HepG2 (cell line): ENCODE results near the gene ADRA2B. TPM values are rescaled to one million over a fixed set of nuclear protein-coding genes. Genes with fewer than 3 reads are reported as not detected.
A peak's percentile ranks its signal among the peaks of the same experiment; 100 is the strongest.

Experiments used
- ATAC-seq: fragments of 200-7000 bp; cut with Tn5 transposase; 3 replicates; pipeline ENCODE4 v1.9.1; 2020; ENCODE audit warnings: mild to moderate bottlenecking, moderate library complexity
- BruUV-seq: library from RNA; stranded (reverse); fragments of 400-500 nt; replicated peaks from 2 replicates; lab custom pipeline; 2021; lab: Mats Ljungman, UMichigan
- CTCF ChIA-PET: fragments of 300-600 bp; formaldehyde crosslinking; extraction: SDS; loops from one replicate; lab custom pipeline; 2021; ENCODE audit warnings: low total read pairs, inconsistent platforms, low intra/inter-chr PET ratio; lab: Yijun Ruan, JAX
- POLR2A ChIA-PET: fragments of 350-600 bp; sonication (Branson Sonifier 250); formaldehyde crosslinking; loops from one replicate; lab custom pipeline; 2020; ENCODE audit warnings: antibody characterized with exemption, inconsistent platforms; lab: Yijun Ruan, JAX
- DNase-seq: peaks from one replicate; pipeline ENCODE4 v3.0.0-alpha.2; 2015; ENCODE audit warnings: low spot score
- FAIRE-seq: peaks from 3 replicates; lab custom pipeline; 2011; peaks lifted over from hg19 to GRCh38; lab: Jason Lieb, UNC
- H2AFZ ChIP-seq: one replicate; pipeline ENCODE4 v1.6.1; 2011; ENCODE audit warnings: low read length, inconsistent platforms
- H3K27ac ChIP-seq: fragments of 300-600 bp; 3 replicates; pipeline ENCODE4 v1.8.0; 2011; ENCODE audit warnings: mixed run types, mild to moderate bottlenecking, mixed read lengths, low read length, inconsistent platforms; ENCODE audit not compliant: insufficient read depth; ENCODE audit errors: extremely low read length
- H3K27me3 ChIP-seq, 2 experiments: fragments of 200-600 bp in 1 of 2; 2 replicates in 1 of 2; 3 replicates in 1 of 2; pipeline versions ENCODE4 v1.6.0 to v1.8.0; 2011; ENCODE audit warnings: low read length in 2 of 2, mild to moderate bottlenecking in 2 of 2, moderate library complexity in 2 of 2, inconsistent platforms in 1 of 2; ENCODE audit not compliant: insufficient read depth in 2 of 2, control insufficient read depth in 1 of 2
- H3K36me3 ChIP-seq, 2 experiments: fragments of 200-600 bp in 1 of 2; replicated peaks in 1 of 2; 2 replicates in 1 of 2; 3 replicates in 1 of 2; pipeline versions ENCODE4 v1.5.1 to v1.8.0; 2011; ENCODE audit warnings: low read length in 2 of 2, inconsistent platforms in 1 of 2; ENCODE audit not compliant: insufficient read depth in 2 of 2, control insufficient read depth in 1 of 2
- H3K4me1 ChIP-seq: 2 replicates; pipeline ENCODE4 v1.5.1; 2012; ENCODE audit warnings: low read length, inconsistent platforms; ENCODE audit not compliant: insufficient read depth
- H3K4me2 ChIP-seq: 2 replicates; pipeline ENCODE4 v1.6.0; 2011; ENCODE audit warnings: low read depth, low read length, inconsistent platforms
- H3K4me3 ChIP-seq, 3 experiments: fragments of 200-600 bp in 1 of 3; sonication (generic), shearing (Covaris generic) in 1 of 3; replicated peaks in 1 of 3; 2 replicates each; pipeline ENCODE4 v1.5.1; 2011 to 2016; ENCODE audit warnings: low read length in 3 of 3, inconsistent platforms in 2 of 3, low read depth in 2 of 3, mild to moderate bottlenecking in 2 of 3, control low read depth in 1 of 3, mixed read lengths in 1 of 3; ENCODE audit not compliant: insufficient read depth in 1 of 3
- H3K79me2 ChIP-seq: one replicate; pipeline ENCODE4 v1.6.1; 2011; ENCODE audit warnings: low read length, inconsistent platforms; ENCODE audit not compliant: insufficient read depth
- H3K9ac ChIP-seq: 2 replicates; pipeline ENCODE4 v1.6.0; 2011; ENCODE audit warnings: mild to moderate bottlenecking, low read depth, low read length, inconsistent platforms; ENCODE audit not compliant: insufficient read depth
- H3K9me3 ChIP-seq: 2 replicates; pipeline ENCODE4 v1.5.1; 2012; ENCODE audit warnings: mild to moderate bottlenecking, low read length
- H4K20me1 ChIP-seq: 2 replicates; pipeline ENCODE4 v1.6.0; 2011; ENCODE audit warnings: inconsistent platforms, mild to moderate bottlenecking, low read length, moderate library complexity; ENCODE audit not compliant: insufficient read depth
- KLF13 ChIP-seq: sonication (generic); formaldehyde crosslinking; IDR thresholded peaks from 2 replicates; pipeline ENCODE4 v1.4.0; 2020; ENCODE audit warnings: mild to moderate bottlenecking, missing genetic modification reagents
- RBAK ChIP-seq: sonication (generic); formaldehyde crosslinking; IDR thresholded peaks from 2 replicates; pipeline ENCODE4 v1.5.1; 2020; ENCODE audit warnings: mild to moderate bottlenecking, missing genetic modification reagents
- SOX5 ChIP-seq: IDR thresholded peaks from 2 replicates; pipeline ENCODE4 v1.6.1; 2016; ENCODE audit warnings: borderline replicate concordance
- SSRP1 ChIP-seq: IDR thresholded peaks from 2 replicates; pipeline ENCODE4 v1.6.1; 2016; ENCODE audit warnings: control low read depth
- ZNF30 ChIP-seq: sonication (generic); formaldehyde crosslinking; IDR thresholded peaks from 2 replicates; pipeline ENCODE4 v1.5.0; 2020; ENCODE audit warnings: mild to moderate bottlenecking, missing genetic modification reagents
- ZNF768 ChIP-seq: sonication (generic); formaldehyde crosslinking; IDR thresholded peaks from 2 replicates; pipeline ENCODE4 v1.4.0; 2020; ENCODE audit warnings: missing genetic modification reagents
- ZNF788 ChIP-seq: sonication (generic); formaldehyde crosslinking; IDR thresholded peaks from 2 replicates; pipeline ENCODE4 v1.5.0; 2020; ENCODE audit warnings: mild to moderate bottlenecking, missing genetic modification reagents, borderline replicate concordance
- WGBS: methylation state at CpG from one replicate; pipeline ENCODE4 v1.1.6; 2017; ENCODE audit warnings: low lambda C conversion rate; 5-methylcytosine and 5-hydroxymethylcytosine counted together
- in situ Hi-C: cut with HindIII; loops from 2 replicates; pipeline ENCODE4 v1.10.0; 2017; ENCODE audit warnings: low pct_unique_long_range_greater_than_20kb; ENCODE audit not compliant: extremely low pct_ligation_motif_present
- intact Hi-C: fragments of 100-400 bp; cut with micrococcal nuclease; formaldehyde crosslinking; loops from one replicate; pipeline ENCODE4 v1.10.0; 2022; ENCODE audit not compliant: unreplicated experiment
- polyA plus RNA-seq, 8 experiments: library from polyadenylated mRNA; depleted of rRNA in 3 of 8; stranded (reverse) in 7 of 8; unstranded in 1 of 8; fragments of >200 nt; fragmentation: Illumina TruSeq in 4 of 8; extraction: Trizol in 4 of 8; gene quantifications; 2 replicates each; pipeline versions ENCODE4 v1.2.1 to v1.2.3, GENCODE V29; 2011 to 2016; ENCODE audit warnings: low read depth in 4 of 8, missing spikeins in 1 of 8, mixed read lengths in 1 of 8; ENCODE audit not compliant: insufficient read depth in 1 of 8
- total RNA-seq, 5 experiments: library from RNA; depleted of rRNA; stranded (reverse); fragments of >200 nt; fragmentation: Illumina TruSeq; extraction: Trizol; gene quantifications; 2 replicates each; pipeline ENCODE4 v1.2.3, GENCODE V29; 2016; ENCODE audit warnings: low read depth in 1 of 5
- TF ChIP-seq, protein P1 (sequence below): sonication (generic); formaldehyde crosslinking; IDR thresholded peaks from 2 replicates; pipeline ENCODE4 v1.5.0; 2020; ENCODE audit warnings: mild to moderate bottlenecking, missing genetic modification reagents, moderate library complexity
- TF ChIP-seq, protein P2 (sequence below): sonication (generic); formaldehyde crosslinking; IDR thresholded peaks from 2 replicates; pipeline ENCODE4 v1.4.0; 2020; ENCODE audit warnings: mild to moderate bottlenecking, missing genetic modification reagents

ADRA2B gene
- total and polyA plus RNA-seq, 2 of the 13 experiments (the other 11 are each of a cell fraction or from before 2014, with no cell fraction given), result not detected

DNA sequence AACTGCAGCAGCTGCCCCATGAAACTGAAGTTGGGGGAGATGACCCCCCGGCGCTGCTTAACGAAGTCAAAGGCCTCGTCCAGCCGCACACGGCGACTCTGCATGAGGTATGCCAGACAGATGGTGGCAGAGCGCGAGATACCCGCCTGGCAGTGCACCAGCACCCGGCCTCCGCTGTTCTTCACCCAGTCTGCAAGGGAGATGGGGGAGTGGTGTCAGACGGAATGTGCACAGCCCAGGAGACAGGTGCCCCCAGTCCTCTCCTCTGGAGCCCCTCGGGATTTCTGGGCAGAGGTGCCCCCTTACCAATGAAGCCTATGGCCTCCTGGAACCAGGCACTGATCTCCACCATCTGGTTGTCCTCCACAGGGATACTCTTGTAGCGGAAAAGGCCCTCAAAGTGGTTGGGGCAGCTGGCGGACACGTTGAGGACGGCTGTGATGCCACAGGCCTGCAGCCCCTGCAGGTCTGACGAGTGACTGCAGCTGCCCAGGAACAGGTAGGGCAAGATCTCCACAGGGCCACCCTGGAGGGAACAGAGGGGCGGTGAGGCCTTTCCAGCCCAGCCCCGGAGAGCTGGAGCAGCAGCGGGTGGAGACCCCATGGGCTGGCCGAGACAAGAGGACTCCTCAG is 27.6 kb upstream of the ADRA2B start:
- Histone ChIP-seq H3K27me3 (peaks cover 8 to 57% of the 10 kb centered on the region in 2 experiments; a peak in 4 of 5 replicates), H3K4me3 (no peak overlapping the region), H3K9ac (no peak overlapping the region), H3K4me1 (peaks cover 15% of the 10 kb centered on the region), H3K79me2 (no peaks in the 10 kb centered on the region), H2AFZ (no peak overlapping the region), H4K20me1 (no peaks in the 10 kb centered on the region), H3K36me3 (no peaks in the 10 kb centered on the region), H3K9me3 (no peaks in the 10 kb centered on the region), H3K27ac (no peak overlapping the region), H3K4me2 (no peak overlapping the region)
- no TSS peak for BruUV-seq
- DNase-seq (no peak), ATAC-seq (peak; percentile 77), FAIRE-seq (no peak)
- CTCF ChIA-PET, result no interaction called here
- in situ Hi-C loops (loop anchor here (5.0 to 25.0 kb wide), 2 partner anchors 118 to 368 kb away; partner anchors contain the start of gene NEURL3), intact Hi-C loops (no loop called here)
- POLR2A ChIA-PET, result no interaction called here
- 51% methylated on average over 16 of the region's 23 CpGs for WGBS
- TF ChIP-seq, protein P1, sequence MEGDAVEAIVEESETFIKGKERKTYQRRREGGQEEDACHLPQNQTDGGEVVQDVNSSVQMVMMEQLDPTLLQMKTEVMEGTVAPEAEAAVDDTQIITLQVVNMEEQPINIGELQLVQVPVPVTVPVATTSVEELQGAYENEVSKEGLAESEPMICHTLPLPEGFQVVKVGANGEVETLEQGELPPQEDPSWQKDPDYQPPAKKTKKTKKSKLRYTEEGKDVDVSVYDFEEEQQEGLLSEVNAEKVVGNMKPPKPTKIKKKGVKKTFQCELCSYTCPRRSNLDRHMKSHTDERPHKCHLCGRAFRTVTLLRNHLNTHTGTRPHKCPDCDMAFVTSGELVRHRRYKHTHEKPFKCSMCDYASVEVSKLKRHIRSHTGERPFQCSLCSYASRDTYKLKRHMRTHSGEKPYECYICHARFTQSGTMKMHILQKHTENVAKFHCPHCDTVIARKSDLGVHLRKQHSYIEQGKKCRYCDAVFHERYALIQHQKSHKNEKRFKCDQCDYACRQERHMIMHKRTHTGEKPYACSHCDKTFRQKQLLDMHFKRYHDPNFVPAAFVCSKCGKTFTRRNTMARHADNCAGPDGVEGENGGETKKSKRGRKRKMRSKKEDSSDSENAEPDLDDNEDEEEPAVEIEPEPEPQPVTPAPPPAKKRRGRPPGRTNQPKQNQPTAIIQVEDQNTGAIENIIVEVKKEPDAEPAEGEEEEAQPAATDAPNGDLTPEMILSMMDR (CRISPR knock-in tag), result 0 out of 2 replicates have a peak, but pooled peaks have one; percentile 12
- TF ChIP-seq ZNF768 (peak; percentile 59; the same call in 1 of the 2 replicates), KLF13 (CRISPR knock-in tag) (no peak)

DNA sequence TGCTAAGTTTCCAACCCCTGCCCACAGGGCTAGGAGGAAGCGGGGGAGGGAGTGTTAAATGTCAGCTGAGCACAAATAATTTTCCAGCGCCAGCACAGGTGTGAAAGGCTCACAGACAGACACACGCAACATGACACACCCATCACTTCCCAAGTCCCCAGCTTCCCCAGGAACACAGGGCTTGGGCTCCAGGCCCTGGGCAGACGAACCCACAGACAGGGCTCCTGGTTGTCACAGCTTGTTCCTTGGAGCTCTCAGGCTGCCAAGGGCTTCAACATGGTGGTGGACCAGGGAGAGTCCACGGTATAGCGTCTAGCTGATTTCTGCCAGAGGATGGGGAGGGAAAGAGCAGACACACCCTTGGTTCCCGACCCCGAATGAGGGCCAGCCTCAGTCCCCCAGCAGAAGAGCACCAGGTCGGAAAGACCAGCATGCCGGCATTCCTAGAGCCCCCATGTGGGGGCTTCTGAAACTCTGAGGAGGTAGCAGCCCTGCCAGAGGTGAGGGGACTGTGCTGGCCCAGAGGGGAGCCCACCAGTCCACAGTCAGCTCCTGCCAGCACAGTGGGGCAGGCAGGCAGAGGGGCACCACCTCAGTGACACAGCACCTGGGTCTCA is 27.0 kb upstream of the ADRA2B start:
- no peak overlapping the region for H3K4me2 ChIP-seq
- in situ Hi-C loops (loop anchor here (5.0 to 25.0 kb wide), 2 partner anchors 119 to 369 kb away; partner anchors contain the start of gene NEURL3), intact Hi-C loops (no loop called here)
- no peaks in the 10 kb centered on the region for H3K36me3 ChIP-seq
- peaks cover 6 to 51% of the 10 kb centered on the region in 2 experiments; a peak in 4 of 5 replicates for H3K27me3 ChIP-seq
- no peak for DNase-seq
- FAIRE-seq, result no peak
- CTCF ChIA-PET, result no interaction called here
- no peaks in the 10 kb centered on the region for H4K20me1 ChIP-seq
- H3K9me3 ChIP-seq, result no peaks in the 10 kb centered on the region
- ATAC-seq, result no peak
- H3K79me2 ChIP-seq, result no peaks in the 10 kb centered on the region
- H3K4me1 ChIP-seq, result peaks cover 15% of the 10 kb centered on the region
- BruUV-seq, result no TSS peak
- H3K9ac ChIP-seq, result no peak overlapping the region
- 50% methylated on average over 7 of the region's 10 CpGs for WGBS
- H2AFZ ChIP-seq, result no peak overlapping the region
- H3K4me3 ChIP-seq, result no peak overlapping the region
- POLR2A ChIA-PET, result no interaction called here
- no peak overlapping the region for H3K27ac ChIP-seq
- no peak for TF ChIP-seq RBAK (CRISPR knock-in tag)
- no peak for TF ChIP-seq ZNF30 (CRISPR knock-in tag)
- TF ChIP-seq, protein P2, sequence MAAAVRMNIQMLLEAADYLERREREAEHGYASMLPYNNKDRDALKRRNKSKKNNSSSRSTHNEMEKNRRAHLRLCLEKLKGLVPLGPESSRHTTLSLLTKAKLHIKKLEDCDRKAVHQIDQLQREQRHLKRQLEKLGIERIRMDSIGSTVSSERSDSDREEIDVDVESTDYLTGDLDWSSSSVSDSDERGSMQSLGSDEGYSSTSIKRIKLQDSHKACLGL (CRISPR knock-in tag), result no peak
- TF ChIP-seq SSRP1 (CRISPR knock-in tag), result no peak
- TF ChIP-seq ZNF788 (CRISPR knock-in tag), result no peak
- TF ChIP-seq SOX5, result no peak
